ENCODE results near the gene LSAMP. TPM values are rescaled to one million over a fixed set of nuclear protein-coding genes. Genes with fewer than 3 reads are reported as not detected.

Gene LSAMP
- total and polyA plus RNA-seq, 9 of the 15 experiments (the other 6 are each of a cell fraction or from before 2014, with no cell fraction given), result 0.09 to 0.11 TPM; not detected in 7

DNA sequence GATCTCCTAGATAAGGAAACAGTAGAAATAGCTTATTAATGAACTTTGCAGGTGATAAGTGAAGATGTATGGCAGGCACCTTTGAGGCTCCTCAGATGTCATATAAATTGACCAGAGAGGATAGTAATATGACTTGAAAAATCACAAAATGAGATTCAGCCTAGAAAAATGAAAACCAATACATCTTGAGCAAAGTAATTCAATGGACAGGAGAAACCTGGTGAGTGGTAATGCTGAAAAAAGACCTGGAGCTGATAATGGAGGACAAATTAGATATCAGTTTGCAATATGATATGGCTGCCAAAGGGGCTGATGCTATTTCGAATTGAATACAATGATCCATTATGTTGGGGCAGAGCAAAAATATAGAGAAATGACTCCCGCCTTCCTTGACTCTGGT, 103.9 kb downstream of the LSAMP start (continued):
- TF ChIP-seq, protein P1, sequence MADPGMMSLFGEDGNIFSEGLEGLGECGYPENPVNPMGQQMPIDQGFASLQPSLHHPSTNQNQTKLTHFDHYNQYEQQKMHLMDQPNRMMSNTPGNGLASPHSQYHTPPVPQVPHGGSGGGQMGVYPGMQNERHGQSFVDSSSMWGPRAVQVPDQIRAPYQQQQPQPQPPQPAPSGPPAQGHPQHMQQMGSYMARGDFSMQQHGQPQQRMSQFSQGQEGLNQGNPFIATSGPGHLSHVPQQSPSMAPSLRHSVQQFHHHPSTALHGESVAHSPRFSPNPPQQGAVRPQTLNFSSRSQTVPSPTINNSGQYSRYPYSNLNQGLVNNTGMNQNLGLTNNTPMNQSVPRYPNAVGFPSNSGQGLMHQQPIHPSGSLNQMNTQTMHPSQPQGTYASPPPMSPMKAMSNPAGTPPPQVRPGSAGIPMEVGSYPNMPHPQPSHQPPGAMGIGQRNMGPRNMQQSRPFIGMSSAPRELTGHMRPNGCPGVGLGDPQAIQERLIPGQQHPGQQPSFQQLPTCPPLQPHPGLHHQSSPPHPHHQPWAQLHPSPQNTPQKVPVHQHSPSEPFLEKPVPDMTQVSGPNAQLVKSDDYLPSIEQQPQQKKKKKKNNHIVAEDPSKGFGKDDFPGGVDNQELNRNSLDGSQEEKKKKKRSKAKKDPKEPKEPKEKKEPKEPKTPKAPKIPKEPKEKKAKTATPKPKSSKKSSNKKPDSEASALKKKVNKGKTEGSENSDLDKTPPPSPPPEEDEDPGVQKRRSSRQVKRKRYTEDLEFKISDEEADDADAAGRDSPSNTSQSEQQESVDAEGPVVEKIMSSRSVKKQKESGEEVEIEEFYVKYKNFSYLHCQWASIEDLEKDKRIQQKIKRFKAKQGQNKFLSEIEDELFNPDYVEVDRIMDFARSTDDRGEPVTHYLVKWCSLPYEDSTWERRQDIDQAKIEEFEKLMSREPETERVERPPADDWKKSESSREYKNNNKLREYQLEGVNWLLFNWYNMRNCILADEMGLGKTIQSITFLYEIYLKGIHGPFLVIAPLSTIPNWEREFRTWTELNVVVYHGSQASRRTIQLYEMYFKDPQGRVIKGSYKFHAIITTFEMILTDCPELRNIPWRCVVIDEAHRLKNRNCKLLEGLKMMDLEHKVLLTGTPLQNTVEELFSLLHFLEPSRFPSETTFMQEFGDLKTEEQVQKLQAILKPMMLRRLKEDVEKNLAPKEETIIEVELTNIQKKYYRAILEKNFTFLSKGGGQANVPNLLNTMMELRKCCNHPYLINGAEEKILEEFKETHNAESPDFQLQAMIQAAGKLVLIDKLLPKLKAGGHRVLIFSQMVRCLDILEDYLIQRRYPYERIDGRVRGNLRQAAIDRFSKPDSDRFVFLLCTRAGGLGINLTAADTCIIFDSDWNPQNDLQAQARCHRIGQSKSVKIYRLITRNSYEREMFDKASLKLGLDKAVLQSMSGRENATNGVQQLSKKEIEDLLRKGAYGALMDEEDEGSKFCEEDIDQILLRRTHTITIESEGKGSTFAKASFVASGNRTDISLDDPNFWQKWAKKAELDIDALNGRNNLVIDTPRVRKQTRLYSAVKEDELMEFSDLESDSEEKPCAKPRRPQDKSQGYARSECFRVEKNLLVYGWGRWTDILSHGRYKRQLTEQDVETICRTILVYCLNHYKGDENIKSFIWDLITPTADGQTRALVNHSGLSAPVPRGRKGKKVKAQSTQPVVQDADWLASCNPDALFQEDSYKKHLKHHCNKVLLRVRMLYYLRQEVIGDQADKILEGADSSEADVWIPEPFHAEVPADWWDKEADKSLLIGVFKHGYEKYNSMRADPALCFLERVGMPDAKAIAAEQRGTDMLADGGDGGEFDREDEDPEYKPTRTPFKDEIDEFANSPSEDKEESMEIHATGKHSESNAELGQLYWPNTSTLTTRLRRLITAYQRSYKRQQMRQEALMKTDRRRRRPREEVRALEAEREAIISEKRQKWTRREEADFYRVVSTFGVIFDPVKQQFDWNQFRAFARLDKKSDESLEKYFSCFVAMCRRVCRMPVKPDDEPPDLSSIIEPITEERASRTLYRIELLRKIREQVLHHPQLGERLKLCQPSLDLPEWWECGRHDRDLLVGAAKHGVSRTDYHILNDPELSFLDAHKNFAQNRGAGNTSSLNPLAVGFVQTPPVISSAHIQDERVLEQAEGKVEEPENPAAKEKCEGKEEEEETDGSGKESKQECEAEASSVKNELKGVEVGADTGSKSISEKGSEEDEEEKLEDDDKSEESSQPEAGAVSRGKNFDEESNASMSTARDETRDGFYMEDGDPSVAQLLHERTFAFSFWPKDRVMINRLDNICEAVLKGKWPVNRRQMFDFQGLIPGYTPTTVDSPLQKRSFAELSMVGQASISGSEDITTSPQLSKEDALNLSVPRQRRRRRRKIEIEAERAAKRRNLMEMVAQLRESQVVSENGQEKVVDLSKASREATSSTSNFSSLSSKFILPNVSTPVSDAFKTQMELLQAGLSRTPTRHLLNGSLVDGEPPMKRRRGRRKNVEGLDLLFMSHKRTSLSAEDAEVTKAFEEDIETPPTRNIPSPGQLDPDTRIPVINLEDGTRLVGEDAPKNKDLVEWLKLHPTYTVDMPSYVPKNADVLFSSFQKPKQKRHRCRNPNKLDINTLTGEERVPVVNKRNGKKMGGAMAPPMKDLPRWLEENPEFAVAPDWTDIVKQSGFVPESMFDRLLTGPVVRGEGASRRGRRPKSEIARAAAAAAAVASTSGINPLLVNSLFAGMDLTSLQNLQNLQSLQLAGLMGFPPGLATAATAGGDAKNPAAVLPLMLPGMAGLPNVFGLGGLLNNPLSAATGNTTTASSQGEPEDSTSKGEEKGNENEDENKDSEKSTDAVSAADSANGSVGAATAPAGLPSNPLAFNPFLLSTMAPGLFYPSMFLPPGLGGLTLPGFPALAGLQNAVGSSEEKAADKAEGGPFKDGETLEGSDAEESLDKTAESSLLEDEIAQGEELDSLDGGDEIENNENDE (IDR thresholded peaks at IDR 0.05; ENCODE audit: low read depth, low read length), result no peak
- TF ChIP-seq IFI16 (CRISPR knock-in tag; IDR thresholded peaks at IDR 0.05) (no peak), HDAC1 (IDR thresholded peaks at IDR 0.05) (no peak), ZFPM2 (CRISPR knock-in tag; IDR thresholded peaks at IDR 0.05) (no peak)
- TF ChIP-seq, protein P2, sequence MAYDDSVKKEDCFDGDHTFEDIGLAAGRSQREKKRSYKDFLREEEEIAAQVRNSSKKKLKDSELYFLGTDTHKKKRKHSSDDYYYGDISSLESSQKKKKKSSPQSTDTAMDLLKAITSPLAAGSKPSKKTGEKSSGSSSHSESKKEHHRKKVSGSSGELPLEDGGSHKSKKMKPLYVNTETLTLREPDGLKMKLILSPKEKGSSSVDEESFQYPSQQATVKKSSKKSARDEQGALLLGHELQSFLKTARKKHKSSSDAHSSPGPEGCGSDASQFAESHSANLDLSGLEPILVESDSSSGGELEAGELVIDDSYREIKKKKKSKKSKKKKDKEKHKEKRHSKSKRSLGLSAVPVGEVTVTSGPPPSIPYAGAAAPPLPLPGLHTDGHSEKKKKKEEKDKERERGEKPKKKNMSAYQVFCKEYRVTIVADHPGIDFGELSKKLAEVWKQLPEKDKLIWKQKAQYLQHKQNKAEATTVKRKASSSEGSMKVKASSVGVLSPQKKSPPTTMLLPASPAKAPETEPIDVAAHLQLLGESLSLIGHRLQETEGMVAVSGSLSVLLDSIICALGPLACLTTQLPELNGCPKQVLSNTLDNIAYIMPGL (CRISPR knock-in tag; IDR thresholded peaks at IDR 0.05), result no peak
- TF ChIP-seq, protein P3, sequence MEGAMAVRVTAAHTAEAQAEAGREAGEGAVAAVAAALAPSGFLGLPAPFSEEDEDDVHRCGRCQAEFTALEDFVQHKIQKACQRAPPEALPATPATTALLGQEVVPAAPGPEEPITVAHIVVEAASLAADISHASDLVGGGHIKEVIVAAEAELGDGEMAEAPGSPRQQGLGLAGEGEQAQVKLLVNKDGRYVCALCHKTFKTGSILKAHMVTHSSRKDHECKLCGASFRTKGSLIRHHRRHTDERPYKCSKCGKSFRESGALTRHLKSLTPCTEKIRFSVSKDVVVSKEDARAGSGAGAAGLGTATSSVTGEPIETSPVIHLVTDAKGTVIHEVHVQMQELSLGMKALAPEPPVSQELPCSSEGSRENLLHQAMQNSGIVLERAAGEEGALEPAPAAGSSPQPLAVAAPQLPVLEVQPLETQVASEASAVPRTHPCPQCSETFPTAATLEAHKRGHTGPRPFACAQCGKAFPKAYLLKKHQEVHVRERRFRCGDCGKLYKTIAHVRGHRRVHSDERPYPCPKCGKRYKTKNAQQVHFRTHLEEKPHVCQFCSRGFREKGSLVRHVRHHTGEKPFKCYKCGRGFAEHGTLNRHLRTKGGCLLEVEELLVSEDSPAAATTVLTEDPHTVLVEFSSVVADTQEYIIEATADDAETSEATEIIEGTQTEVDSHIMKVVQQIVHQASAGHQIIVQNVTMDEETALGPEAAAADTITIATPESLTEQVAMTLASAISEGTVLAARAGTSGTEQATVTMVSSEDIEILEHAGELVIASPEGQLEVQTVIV (CRISPR knock-in tag; IDR thresholded peaks at IDR 0.05; ENCODE audit: borderline replicate concordance), result no peak
